Heart right ventricle (tissue), 16 donors: ENCODE results near the gene DEF6. TPM values are rescaled to one million over a fixed set of nuclear protein-coding genes. Genes with fewer than 3 reads are reported as not detected.
A peak's percentile ranks its signal among the peaks of the same experiment; 100 is the strongest.

Source experiments
- ATAC-seq, 8 donors: fragments of 200-7000 bp; cut with Tn5 transposase; one replicate each; pipeline ENCODE4 v1.9.1; 2020; ENCODE audit warnings: mild to moderate bottlenecking in 8 of 8, moderate library complexity in 8 of 8, moderate number of reproducible peaks in 1 of 8
- DNase-seq, 2 donors: peaks; one replicate each; pipeline ENCODE4 v3.0.0-alpha.2; 2020
- H3K27ac ChIP-seq, 10 donors: fragments of 200-600 bp; sonication (generic) in 2 of 10; one replicate each; pipeline versions ENCODE4 v1.5.0 to v1.8.0; 2020 to 2022; ENCODE audit warnings: mild to moderate bottlenecking in 3 of 10
- H3K27me3 ChIP-seq, 7 donors: fragments of 200-600 bp; one replicate each; pipeline ENCODE4 v1.8.0; 2021 to 2022; ENCODE audit warnings: mild to moderate bottlenecking in 2 of 7
- H3K36me3 ChIP-seq, 9 donors: fragments of 200-600 bp; sonication (generic) in 1 of 9; one replicate each; pipeline versions ENCODE4 v1.5.0 to v1.8.0; 2020 to 2022; ENCODE audit warnings: mild to moderate bottlenecking in 2 of 9
- H3K4me1 ChIP-seq, 9 donors: fragments of 200-600 bp; sonication (generic) in 1 of 9; one replicate each; pipeline versions ENCODE4 v1.5.0 to v1.8.0; 2020 to 2022; ENCODE audit warnings: mild to moderate bottlenecking in 4 of 9
- H3K4me3 ChIP-seq, 10 donors: fragments of 200-600 bp; sonication (generic) in 2 of 10; one replicate each; pipeline versions ENCODE4 v1.5.0 to v1.8.0; 2020 to 2022; ENCODE audit warnings: mild to moderate bottlenecking in 7 of 10, moderate library complexity in 2 of 10
- H3K9me3 ChIP-seq, 11 donors: fragments of 200-600 bp in 10 of 11; sonication (generic) in 2 of 11; one replicate each; pipeline versions ENCODE4 v1.5.0 to v1.8.0; 2013 to 2022; ENCODE audit warnings: mild to moderate bottlenecking in 2 of 11, control low read depth in 1 of 11, moderate library complexity in 1 of 11
- WGBS, 2 donors: extraction: QIAGEN DNeasy Blood & Tissue Kit; methylation state at CpG; one replicate each; pipeline ENCODE4 v1.1.7; 2013; ENCODE audit warnings: inconsistent platforms in 1 of 2; 5-methylcytosine and 5-hydroxymethylcytosine counted together
- intact Hi-C, 10 donors: fragments of 100-400 bp; cut with DNase I; formaldehyde crosslinking; loops; one replicate each; pipeline versions ENCODE4 v1.11.1 to v1.14.2; 2022
- polyA plus RNA-seq, 2 donors: library from polyadenylated mRNA; stranded (reverse); fragments of 200-250 nt; gene quantifications; one replicate each; pipeline ENCODE4 v1.2.3, GENCODE V29; 2013
- total RNA-seq, 10 donors: library from RNA; stranded (reverse); fragmentation: NEBNext Ultra II Directional in 3 of 10; extraction: Animal tissue kit (Norgen Biotek cat#: 25700) in 3 of 10; gene quantifications; one replicate each; pipeline versions ENCODE4 v1.2.1 to v1.2.4, GENCODE V29; 2021 to 2023
- TF ChIP-seq, protein P1 (sequence below), 9 donors: fragments of 200-600 bp; sonication (generic) in 2 of 9; IDR thresholded peaks; one replicate each; pipeline versions ENCODE4 v1.5.0 to v1.8.0; 2021 to 2022; ENCODE audit warnings: antibody characterized with exemption in 9 of 9, mild to moderate bottlenecking in 5 of 9, moderate library complexity in 1 of 9
- donor health status: Arrhythmogenic right ventricular cardiomyopathy.
- donor health status: ischemic (EF 13 %, LVEDD 7.1; RV severe dilation, severe dysfunction).
- donor health status: healthy with polysubstance abuse.
- donor health status: DM: no; HTN: yes; CAD: no.
- donor health status: DM: no; HTN: no; CAD: no.
- donor health status: ischemic (EF 25% LVEDD 6.9; RV normal size, moderate dysfunction).
- donor health status: ischemic (EF 25% LVEDD 5.7; RV mildly dilated, moderate dysfunction).
- donor health status: healthy.
- donor health status: DM: yes; HTN: yes; CAD: no.
- donor health status: Ischemic cardiomyopathy.
- donor health status: ischemic (EF 35%, LVEDD 5.7; RV mildly dilated, moderate dysfunction).
- donor health status: nonischemic (EF 11% LVEDD 7.7; RV severe dilation, severe dysfunction).
- donor health status: DM: yes; HTN: yes; CAD: no.
- donor health status: PGD.
- donor health status: ischemic (EF 29% LVEDD 5.4; RV normal size, mild dysfunction).
- donor health status: nonischemic (EF 23%, LVEDD 6.1; RV moderate dilation, normal function).

Gene DEF6
- total and polyA plus RNA-seq, 12 donors, result 0.62 to 8.8 (median 0.99) TPM

DNA sequence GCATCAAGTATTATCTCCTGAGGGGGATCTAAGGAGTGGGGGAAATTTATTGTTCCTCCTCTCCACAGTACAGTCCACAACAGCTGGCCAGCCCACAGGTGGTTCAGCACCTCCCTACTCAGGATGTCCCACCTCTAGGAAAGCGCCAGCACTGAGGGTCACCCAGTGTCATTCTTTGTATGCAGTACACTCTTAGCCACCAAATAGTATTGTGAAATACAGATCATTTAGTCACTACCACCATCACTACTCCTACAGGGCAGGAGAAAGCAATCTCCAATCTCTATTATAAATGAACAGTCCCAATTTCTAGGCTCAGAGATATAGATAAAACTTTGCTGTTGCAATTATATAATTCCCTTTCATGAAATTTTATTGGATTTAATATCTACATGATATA is 44.4 kb upstream of the DEF6 start:
- Histone ChIP-seq H3K4me3 (no peak overlapping the region), H3K27me3 (no peaks in the 10 kb centered on the region), H3K36me3 (no peaks in the 10 kb centered on the region), H3K27ac (no peak overlapping the region), H3K4me1 (peaks cover 8 to 55% (median 31%) of the 10 kb centered on the region in 9 donors), H3K9me3 (no peaks in the 10 kb centered on the region)
- TF ChIP-seq, protein P1, sequence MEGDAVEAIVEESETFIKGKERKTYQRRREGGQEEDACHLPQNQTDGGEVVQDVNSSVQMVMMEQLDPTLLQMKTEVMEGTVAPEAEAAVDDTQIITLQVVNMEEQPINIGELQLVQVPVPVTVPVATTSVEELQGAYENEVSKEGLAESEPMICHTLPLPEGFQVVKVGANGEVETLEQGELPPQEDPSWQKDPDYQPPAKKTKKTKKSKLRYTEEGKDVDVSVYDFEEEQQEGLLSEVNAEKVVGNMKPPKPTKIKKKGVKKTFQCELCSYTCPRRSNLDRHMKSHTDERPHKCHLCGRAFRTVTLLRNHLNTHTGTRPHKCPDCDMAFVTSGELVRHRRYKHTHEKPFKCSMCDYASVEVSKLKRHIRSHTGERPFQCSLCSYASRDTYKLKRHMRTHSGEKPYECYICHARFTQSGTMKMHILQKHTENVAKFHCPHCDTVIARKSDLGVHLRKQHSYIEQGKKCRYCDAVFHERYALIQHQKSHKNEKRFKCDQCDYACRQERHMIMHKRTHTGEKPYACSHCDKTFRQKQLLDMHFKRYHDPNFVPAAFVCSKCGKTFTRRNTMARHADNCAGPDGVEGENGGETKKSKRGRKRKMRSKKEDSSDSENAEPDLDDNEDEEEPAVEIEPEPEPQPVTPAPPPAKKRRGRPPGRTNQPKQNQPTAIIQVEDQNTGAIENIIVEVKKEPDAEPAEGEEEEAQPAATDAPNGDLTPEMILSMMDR (IDR thresholded peaks at IDR 0.05), result no peak
- 83 to 88% methylated on average over 1 of the region's 1 CpG for WGBS, 2 donors
- no peak for DNase-seq
- intact Hi-C loops, result no loop called here
- no peak for ATAC-seq

DNA sequence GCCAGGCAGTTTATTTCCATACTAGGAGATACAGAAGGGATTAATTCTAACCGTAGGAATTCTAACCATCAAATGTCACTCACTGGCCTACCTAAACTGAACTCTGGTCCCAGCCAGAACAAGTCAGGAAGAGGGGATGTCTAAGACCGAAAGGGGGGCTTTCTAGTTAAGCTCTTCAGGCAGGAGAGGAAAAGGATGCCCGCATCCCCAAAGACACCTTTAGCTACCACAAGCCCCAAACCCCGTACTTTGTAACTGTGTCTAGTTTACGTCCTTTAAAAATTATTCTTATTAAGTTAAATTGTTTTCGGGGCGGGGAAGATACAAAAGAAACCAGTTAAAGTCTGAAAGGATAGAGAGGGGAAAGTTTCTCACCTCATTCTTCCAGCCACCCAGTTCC is 39.3 kb upstream of the DEF6 start:
- H3K4me1 ChIP-seq, result peaks cover 0 to 49% (median 27%) of the 10 kb centered on the region in 9 donors
- DNase-seq (no peak), ATAC-seq (no peak)
- peak overlapping the region in 9 of 10 donors; percentile 94 to 100 (median 99) for H3K27ac ChIP-seq
- peak overlapping the region in 9 of 10 donors; percentile 63 to 95 (median 81) for H3K4me3 ChIP-seq
- H3K27me3 ChIP-seq, result no peaks in the 10 kb centered on the region
- intact Hi-C loops, result no loop called here
- WGBS, 2 donors, result 44 to 50% methylated on average over 7 of the region's 7 CpGs
- H3K36me3 ChIP-seq, result no peaks in the 10 kb centered on the region
- TF ChIP-seq, protein P1 (IDR thresholded peaks at IDR 0.05), result no peak
- no peaks in the 10 kb centered on the region for H3K9me3 ChIP-seq

DNA sequence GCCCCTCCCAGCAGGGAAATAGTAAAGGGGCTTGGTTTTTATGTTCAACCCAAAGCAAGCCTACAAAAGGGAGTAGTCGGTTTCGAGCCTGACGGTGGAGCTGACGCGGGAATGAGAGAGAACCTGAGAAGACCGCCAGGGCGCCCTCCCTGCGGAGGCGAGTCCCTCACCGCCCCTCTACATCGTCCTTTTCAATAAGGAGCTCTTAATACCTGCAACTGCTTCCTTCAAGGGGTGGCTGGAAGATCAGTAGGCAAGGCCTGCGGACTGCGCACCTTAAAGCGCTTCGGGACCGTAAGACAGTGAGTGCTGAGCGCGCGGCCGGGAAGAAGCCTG is 38.8 kb upstream of the DEF6 start:
- WGBS, 2 donors, result 0 to 1% methylated on average over 20 of the region's 20 CpGs
- DNase-seq (peak in 1 of 2 donors; percentile 31), ATAC-seq (peak in 6 of 8 donors; percentile 0 to 34 (median 13))
- Histone ChIP-seq H3K4me1 (peaks cover 0 to 49% (median 30%) of the 10 kb centered on the region in 9 donors), H3K4me3 (peak overlapping the region; percentile 63 to 95 (median 81)), H3K9me3 (no peaks in the 10 kb centered on the region), H3K27ac (peak overlapping the region; percentile 94 to 100 (median 98)), H3K27me3 (no peaks in the 10 kb centered on the region), H3K36me3 (no peaks in the 10 kb centered on the region)
- intact Hi-C loops, result no loop called here
- TF ChIP-seq, protein P1 (IDR thresholded peaks at IDR 0.05), result peak in 3 of 9 donors; percentile 9 to 14 (median 13)

DNA sequence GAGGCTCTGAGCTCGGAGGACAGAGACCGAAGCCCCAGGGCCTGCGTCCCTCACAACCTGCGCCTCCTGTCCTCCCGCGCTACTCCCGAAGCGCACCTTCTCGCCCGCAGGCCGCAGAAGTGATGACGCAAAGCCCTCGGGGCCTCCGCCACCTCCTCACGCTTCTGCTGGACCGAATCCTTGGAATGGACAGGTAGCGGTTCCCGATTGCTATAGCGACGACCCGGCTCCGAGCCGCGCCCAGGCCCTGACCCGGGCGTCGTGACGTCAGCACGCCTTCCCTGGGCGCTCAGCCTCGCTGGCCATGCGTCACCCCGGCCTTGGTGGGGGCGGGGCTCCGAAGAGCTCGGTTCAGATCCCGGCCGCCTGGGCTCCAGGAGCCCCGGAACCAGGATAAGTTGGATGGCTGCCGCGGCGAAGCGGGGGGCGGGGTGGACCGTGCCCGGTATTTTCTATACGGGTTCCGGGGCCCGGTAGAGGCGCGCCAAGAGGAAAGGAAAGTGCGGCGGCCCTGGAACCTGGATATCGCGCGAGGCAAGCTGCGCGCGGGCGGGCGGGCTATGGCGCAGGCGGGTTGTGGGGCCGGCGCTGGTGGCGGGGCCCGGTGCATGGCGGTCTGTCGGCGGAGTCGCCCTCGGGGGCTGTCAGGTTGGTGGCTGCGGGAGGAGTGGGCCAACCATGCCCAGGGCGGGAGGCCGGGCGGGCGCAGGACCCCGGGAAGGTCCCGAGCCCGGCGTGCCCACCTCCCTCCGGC is 38.2 kb upstream of the DEF6 start, which contains the start of gene ZNF76:
TSS of gene ZNF76 (plus strand) at position 542 of the 754 bp plus-strand sequence. CDS start 21,417 bp downstream, outside the sequence.
- no peaks in the 10 kb centered on the region for H3K9me3 ChIP-seq
- TF ChIP-seq, protein P1 (IDR thresholded peaks at IDR 0.05), result peak in 1 of 9 donors; percentile 2
- DNase-seq (peak; percentile 97 to 98), ATAC-seq (peak; percentile 94 to 98 (median 96))
- H3K27ac ChIP-seq, result peak within 1 kb of the TSS; percentile 94 to 100 (median 98)
- WGBS, 2 donors, result 0% methylated on average over 61 to 82 of the region's 82 CpGs
- H3K4me3 ChIP-seq, result peak within 1 kb of the TSS; percentile 63 to 95 (median 81)
- intact Hi-C loops, result no loop called here
- H3K36me3 ChIP-seq, result no peaks in the 10 kb centered on the region
- H3K4me1 ChIP-seq, result peaks cover 5 to 52% (median 33%) of the 10 kb centered on the region in 9 donors
- H3K27me3 ChIP-seq, result no peaks in the 10 kb centered on the region
